ENCODE results near the gene RHBDF1. TPM values are rescaled to one million over a fixed set of nuclear protein-coding genes. Genes with fewer than 3 reads are reported as not detected.

Gene RHBDF1
- total and polyA plus RNA-seq, 9 of the 15 experiments (the other 6 are each of a cell fraction or from before 2014, with no cell fraction given) = 1.0 to 8.2 (median 4.2) TPM

DNA sequence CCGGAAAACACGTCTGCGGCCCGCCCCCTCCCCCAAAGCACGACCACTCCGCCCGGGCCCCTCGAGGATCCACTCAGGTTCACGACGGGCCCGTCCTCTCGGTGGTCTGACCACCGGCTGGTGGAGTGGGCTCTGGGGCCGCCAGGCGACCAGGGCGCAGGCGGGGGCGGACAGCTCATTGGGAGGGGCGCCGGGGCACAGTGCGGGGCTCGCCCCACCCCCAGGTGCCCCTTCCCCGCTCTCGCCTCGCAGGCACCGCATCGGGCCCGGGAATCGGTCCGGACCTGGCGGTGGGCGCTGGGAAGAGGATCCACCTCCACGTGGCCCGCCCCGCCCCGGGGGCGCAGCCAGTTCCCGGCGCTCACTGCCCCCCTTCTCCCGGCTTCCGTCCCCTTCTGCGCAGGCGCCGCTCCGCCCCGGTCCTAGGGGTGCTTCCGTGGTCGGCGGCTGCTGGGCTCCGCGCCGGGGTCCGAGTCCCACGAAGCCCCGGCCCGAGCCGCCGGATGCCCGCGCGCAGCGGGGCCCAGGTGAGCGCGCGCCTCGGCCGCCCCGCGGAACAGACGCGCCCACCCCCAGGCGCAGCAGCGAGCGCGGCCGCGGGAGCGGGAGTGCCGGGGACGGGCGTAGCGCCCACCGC is 5.5 kb upstream of the RHBDF1 start, which contains the start of gene MPG (continued):
- TF ChIP-seq FIP1L1 (IDR thresholded peaks at IDR 0.05; ENCODE audit: low read depth, low read length, poor library complexity, severe bottlenecking) (peak; percentile 32), EGR1 (conservative IDR thresholded peaks at IDR 0.05) (peak; percentile 90), NFE2L1 (tag; IDR thresholded peaks at IDR 0.05; ENCODE audit: borderline replicate concordance, low read depth) (no peak), BDP1 (IDR thresholded peaks at IDR 0.05; ENCODE audit: insufficient read depth, insufficient read length) (no peak), SIN3A (IDR thresholded peaks at IDR 0.05; ENCODE audit: borderline replicate concordance in 2 of 2, control insufficient read depth in 1 of 2, low read depth in 2 of 2, low read length in 2 of 2) (peak; percentile 72 to 91; a peak in 3 of 4 replicates), ZNF408 (CRISPR knock-in tag; IDR thresholded peaks at IDR 0.05; ENCODE audit: low read depth) (no peak), SMAD2 (IDR thresholded peaks at IDR 0.05; ENCODE audit: low read depth, low read length) (no peak), KDM5B (IDR thresholded peaks at IDR 0.05; ENCODE audit: insufficient replicate concordance, low read depth, low read length) (peak; percentile 64), BRCA1 (IDR thresholded peaks at IDR 0.05) (no peak), BRCA1 (CRISPR knock-in tag; IDR thresholded peaks at IDR 0.05) (0 out of 2 replicates have a peak, but pooled peaks have one; percentile 38), POLR2B (IDR thresholded peaks at IDR 0.05; ENCODE audit: low read depth, partially characterized antibody) (no peak), HNRNPH1 (optimal IDR thresholded peaks at IDR 0.05; ENCODE audit: low read depth, low read length) (no peak), MYNN (IDR thresholded peaks at IDR 0.05) (no peak), MYNN (CRISPR knock-in tag; IDR thresholded peaks at IDR 0.05) (no peak), ZNF696 (CRISPR knock-in tag; conservative IDR thresholded peaks at IDR 0.05) (no peak), HMGN3 (IDR thresholded peaks at IDR 0.05; ENCODE audit: borderline replicate concordance, extremely low read depth, insufficient read length, low read depth, low read length) (peak; percentile 53), MYC (IDR thresholded peaks at IDR 0.05; ENCODE audit: low read depth, low read length) (peak; percentile 96), MYC (CRISPR knock-in tag; IDR thresholded peaks at IDR 0.05; ENCODE audit: borderline replicate concordance, low read depth) (no peak)
- TF ChIP-seq, protein P1, sequence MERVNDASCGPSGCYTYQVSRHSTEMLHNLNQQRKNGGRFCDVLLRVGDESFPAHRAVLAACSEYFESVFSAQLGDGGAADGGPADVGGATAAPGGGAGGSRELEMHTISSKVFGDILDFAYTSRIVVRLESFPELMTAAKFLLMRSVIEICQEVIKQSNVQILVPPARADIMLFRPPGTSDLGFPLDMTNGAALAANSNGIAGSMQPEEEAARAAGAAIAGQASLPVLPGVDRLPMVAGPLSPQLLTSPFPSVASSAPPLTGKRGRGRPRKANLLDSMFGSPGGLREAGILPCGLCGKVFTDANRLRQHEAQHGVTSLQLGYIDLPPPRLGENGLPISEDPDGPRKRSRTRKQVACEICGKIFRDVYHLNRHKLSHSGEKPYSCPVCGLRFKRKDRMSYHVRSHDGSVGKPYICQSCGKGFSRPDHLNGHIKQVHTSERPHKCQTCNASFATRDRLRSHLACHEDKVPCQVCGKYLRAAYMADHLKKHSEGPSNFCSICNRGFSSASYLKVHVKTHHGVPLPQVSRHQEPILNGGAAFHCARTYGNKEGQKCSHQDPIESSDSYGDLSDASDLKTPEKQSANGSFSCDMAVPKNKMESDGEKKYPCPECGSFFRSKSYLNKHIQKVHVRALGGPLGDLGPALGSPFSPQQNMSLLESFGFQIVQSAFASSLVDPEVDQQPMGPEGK (CRISPR knock-in tag; IDR thresholded peaks at IDR 0.05; ENCODE audit: borderline replicate concordance) = no peak
- TF ChIP-seq, protein P2, sequence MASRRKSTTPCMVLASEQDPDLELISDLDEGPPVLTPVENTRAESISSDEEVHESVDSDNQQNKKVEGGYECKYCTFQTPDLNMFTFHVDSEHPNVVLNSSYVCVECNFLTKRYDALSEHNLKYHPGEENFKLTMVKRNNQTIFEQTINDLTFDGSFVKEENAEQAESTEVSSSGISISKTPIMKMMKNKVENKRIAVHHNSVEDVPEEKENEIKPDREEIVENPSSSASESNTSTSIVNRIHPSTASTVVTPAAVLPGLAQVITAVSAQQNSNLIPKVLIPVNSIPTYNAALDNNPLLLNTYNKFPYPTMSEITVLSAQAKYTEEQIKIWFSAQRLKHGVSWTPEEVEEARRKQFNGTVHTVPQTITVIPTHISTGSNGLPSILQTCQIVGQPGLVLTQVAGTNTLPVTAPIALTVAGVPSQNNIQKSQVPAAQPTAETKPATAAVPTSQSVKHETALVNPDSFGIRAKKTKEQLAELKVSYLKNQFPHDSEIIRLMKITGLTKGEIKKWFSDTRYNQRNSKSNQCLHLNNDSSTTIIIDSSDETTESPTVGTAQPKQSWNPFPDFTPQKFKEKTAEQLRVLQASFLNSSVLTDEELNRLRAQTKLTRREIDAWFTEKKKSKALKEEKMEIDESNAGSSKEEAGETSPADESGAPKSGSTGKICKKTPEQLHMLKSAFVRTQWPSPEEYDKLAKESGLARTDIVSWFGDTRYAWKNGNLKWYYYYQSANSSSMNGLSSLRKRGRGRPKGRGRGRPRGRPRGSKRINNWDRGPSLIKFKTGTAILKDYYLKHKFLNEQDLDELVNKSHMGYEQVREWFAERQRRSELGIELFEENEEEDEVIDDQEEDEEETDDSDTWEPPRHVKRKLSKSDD (conservative IDR thresholded peaks at IDR 0.05; ENCODE audit: low read length) = no peak
- TF ChIP-seq, protein P3, sequence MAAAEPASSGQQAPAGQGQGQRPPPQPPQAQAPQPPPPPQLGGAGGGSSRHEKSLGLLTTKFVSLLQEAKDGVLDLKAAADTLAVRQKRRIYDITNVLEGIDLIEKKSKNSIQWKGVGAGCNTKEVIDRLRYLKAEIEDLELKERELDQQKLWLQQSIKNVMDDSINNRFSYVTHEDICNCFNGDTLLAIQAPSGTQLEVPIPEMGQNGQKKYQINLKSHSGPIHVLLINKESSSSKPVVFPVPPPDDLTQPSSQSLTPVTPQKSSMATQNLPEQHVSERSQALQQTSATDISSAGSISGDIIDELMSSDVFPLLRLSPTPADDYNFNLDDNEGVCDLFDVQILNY (CRISPR knock-in tag; IDR thresholded peaks at IDR 0.05) = no peak
- TF ChIP-seq, protein P4, sequence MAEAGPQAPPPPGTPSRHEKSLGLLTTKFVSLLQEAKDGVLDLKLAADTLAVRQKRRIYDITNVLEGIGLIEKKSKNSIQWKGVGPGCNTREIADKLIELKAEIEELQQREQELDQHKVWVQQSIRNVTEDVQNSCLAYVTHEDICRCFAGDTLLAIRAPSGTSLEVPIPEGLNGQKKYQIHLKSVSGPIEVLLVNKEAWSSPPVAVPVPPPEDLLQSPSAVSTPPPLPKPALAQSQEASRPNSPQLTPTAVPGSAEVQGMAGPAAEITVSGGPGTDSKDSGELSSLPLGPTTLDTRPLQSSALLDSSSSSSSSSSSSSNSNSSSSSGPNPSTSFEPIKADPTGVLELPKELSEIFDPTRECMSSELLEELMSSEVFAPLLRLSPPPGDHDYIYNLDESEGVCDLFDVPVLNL (CRISPR knock-in tag; IDR thresholded peaks at IDR 0.05; ENCODE audit: low read depth) = no peak
